ENCODE measurements around the gene INSYN2B.
"Not testable (repeated sequence)": the region's sequence is repeated elsewhere in the genome, so short reads cannot be mapped to it uniquely, and the experiment has no call there.

INSYN2B gene

DNA sequence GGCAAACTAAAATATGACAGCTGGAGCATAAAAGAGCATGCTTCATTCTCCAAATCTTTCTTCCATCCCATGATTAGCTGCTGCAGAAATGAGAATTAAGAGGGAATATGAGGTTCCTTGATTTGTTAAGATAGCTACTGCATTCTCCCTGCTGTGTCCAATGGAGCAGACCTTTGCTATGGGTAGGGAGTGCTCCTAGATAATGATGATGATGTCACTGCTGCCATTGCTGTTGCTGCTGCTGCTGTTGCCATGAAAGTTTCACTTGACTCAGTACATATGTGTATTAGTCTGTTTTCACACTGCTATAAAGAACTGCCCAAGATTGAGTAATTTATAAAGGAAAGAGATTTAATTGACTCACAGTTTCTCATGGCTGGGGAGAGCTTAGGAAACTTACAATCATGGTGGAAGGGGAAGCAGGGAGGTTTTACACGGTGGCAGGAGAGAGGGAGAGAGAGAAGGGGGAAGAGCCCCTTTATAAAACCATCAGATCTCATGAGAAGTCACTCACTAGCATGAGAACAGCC, 128.9 kb downstream of the INSYN2B start:
- no peak for DNase-seq (ENCODE audit: low read depth, low spot score)

DNA sequence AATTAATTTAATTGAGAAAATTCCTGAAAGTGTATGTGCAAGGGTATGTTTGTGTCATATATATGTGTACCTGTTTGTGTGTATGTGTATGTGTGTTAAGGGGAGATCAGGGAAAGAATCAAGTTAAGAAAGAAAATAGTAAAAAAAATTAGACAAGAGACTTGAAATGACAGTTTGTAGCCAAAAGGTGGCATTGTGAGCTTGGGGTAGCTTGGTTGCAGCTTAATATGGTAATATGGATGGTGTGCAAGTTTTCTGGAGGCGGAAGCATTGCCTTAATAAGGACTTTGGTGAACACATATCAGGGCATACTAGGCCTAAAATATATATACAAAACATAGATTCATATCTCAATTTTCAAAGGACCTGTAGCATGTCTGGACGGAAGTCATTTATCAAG, 129.9 kb downstream of the INSYN2B start:
- no peak for DNase-seq (ENCODE audit: low read depth, low spot score)

DNA sequence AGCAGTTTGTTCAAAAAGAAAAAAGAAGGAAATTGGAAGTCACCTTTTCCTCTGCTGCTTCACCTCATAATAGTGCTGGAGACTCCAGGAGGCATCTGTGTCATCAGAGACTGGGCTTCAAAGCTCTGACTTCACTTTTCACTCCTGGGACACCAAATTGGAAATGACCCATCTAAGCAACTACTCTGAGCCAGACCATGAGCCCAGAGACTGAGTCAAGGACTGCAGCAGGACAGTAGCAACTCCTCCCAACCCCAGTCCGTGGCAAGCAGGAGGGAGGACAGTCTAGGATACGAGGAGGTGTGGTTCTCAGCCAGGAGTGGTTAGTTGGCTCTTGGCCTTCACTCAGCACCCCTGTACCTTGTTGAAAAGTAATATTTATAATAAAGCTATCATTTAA, 131.5 kb downstream of the INSYN2B start:
- no peak for DNase-seq (ENCODE audit: low read depth, low spot score)

DNA sequence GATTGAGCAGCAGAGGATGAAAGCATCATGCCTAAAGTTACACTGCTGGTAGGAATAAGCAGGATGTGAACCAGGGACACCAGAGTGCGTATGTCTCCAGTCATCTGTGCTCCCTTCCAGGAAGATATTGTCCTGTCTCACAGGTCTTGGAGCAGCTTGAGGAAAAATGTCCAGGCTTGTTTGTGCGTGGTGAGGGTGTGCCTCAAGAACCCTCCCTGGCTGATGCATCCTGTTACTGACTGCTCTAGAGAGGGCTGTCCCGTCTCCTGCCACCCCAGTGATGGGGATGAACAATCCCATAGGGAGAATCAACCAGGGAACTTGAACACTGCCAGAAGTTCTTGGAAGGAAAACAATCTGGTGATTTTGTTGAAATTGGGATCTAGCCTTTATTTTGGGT, 132.0 kb downstream of the INSYN2B start:
- DNase-seq (ENCODE audit: low read depth, low spot score): no peak

DNA sequence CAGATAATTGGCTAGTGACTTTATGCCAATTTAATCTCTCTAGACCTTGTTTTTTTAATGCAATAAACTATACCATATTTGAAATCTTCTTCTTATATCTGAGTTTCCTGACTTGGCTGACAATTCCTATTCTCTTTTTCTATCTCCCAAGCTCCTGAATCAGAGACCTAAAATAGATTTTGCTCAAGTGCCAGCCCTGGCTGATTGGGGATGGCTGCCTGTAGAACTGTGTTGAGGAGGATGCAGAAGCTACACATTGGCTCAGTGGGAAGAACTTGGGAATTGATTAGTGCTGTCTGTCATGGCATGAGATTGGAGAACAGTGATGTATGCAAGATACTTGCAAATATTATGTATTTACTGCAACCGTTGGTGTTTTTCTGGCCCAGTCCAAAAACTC, 132.8 kb downstream of the INSYN2B start:
- no peak for DNase-seq (ENCODE audit: low read depth, low spot score)

DNA sequence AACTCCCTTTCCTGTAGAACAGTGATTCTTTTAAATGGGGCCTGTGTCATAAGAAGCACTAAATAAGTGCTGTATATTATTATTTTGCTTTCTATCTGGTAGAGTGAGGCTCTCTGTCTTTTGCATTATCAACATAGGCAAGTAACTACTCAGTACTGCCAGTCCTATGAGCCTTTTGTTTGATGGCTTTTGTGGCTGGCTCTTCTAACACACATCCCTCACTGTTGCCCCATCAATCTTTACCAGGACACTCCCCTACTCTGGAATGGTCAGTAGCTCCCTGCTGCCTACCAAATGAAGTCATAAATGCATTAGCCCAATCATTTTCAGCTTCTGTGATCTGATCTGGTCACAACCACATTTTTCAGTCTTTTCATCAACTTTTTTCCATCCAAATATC, 137.6 kb downstream of the INSYN2B start:
- no peak for DNase-seq (ENCODE audit: low read depth, low spot score)

DNA sequence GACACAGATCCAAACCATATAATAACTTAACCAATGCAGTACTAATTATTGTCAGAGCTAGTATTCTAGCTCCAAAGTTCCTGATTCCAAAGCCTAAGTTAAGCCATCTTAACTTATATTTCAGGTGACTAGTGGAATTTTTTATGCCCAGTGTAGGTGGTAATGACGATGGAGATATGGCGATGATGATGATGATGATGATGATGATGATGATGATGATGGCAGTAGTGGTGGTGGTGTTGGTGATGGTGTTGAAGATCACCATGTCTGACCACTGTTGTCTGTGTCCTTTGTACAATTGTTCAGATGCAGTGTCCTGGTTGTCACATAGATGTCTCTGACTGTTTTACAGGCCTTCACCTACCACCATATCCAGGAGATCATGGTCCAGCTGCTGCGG, 139.9 kb downstream of the INSYN2B start:
- no peak for DNase-seq (ENCODE audit: low read depth, low spot score)

DNA sequence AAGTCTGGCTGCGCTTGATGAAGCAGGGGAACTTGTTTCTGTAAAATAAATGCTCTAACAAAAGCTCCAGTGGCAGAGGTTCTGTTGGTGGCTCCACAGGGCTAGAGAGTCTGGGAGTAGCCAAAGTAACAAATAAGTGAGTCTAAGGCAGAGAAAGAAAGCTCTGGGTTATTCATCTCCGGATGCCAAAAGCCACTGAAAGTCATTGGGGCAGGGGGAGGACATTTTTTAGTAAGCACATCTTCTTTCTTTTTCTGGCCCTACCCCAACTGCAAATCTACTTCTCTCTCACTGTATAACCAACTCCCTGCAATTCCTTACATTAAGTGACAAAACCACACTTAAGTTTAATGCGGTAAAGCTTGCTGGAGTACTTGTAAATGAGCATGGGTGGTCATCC, 141.6 kb downstream of the INSYN2B start:
- no peak for DNase-seq (ENCODE audit: low read depth, low spot score)

DNA sequence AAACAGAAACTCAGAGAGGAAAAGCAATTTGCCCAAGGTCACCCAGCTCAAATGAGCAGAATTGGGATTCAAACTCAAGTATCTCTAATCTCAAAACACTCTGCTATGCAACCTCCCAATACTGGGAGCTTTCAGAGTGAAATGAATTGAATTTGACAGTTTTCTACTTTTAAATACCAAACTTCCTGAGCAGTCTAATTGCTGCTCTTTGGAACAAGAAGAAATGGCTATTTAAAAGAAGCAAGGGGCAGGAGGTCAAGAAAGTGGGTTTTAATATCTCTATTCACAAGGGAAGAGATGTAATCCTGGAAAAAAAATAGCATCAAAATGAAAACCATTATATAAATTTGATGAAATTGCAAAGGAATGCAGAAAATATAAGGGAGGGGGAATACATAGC, 142.6 kb downstream of the INSYN2B start:
- no peak for DNase-seq (ENCODE audit: low read depth, low spot score)

DNA sequence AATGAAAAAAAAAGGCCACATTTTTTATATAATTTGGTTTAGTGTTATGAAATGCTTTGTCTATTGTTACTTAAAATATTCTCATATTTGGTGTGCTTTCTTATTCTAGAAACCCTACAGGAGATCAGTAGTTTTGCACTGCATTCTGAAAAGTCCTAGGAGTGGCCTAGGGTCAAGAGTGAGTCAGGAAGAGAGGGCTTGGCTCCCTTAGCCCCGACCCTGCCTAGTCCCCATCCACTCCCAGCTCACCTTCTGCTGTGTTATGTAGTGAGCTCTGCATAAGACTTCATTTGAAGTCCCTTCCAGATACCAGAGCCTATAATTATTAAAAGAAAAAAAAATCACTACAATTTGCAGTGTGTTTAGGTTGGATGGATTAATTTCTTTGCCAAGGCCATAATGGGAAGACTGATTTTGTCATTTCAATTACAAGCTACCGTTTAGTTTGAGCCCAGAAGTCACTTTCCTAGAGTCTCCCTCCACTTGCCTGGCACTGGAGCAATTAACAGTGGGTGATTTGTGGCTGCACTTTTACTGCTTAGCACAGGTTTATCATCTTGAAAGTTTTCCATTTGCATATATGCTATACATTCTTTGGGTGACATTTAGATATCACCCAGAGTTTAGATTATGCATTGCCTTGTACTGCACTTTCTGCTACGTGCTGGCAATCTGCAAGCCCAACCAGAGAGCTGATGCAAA, 143.3 kb downstream of the INSYN2B start:
- no peak for DNase-seq (ENCODE audit: low read depth, low spot score)

DNA sequence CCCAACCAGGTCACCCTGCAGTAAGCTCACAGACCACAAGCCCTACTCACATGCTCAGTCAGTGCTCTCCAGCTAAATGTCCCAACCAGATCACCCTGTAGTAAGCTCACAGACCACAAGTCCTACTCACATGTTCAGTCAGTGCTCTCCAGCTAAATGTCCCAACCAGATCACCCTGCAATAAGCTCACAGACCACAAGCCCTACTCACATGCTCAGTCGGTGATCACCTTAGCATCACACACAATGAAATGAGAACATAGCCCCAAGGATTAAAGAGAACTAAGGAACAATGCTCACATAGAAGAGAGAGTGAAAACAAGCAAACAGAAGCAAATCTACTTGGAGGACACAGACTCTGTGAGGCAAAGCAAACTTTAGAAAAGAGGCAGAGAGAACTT, 145.8 kb downstream of the INSYN2B start:
- not testable (repeated sequence) for DNase-seq (ENCODE audit: low read depth, low spot score)

DNA sequence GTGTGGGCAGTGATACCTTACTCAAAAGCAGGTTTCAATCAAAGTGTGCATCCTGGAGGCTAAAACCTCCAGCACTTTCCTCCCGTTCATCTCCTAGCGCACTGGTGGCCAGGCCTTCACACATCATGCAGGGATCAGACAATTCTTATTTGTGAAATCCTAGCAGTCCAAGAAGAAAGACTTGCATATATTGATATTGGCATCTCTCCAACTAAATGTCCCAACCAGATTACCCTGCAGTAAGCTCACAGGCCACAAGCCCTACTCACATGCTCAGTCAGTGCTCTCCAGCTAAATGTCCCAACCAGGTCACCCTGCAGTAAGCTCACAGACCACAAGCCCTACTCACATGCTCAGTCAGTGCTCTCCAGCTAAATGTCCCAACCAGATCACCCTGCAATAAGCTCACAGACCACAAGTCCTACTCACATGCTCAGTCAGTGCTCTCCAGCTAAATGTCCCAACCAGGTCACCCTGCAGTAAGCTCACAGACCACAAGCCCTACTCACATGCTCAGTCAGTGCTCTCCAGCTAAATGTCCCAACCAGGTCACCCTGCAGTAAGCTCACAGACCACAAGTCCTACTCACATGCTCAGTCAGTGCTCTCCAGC, 146.5 kb downstream of the INSYN2B start:
- DNase-seq (ENCODE audit: low read depth, low spot score): peak; percentile 26

DNA sequence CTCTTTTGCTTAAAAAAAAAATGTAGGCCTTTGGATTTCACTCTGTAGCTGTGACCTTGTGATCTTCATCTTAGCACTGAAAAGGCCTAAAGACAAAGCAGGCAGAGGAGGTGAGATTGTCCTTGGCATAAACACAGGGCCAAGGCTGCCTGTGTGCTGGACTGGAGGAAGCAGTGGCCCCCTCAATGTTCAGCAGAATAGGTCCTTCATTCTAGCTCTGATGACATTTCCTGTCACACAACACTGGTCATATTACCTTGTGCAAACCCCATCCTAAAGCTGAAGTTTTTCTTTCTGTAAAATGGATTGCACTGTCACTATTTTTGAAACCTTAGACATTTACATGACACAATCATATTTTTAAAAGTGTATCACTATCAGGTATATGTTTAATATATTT, 147.4 kb downstream of the INSYN2B start:
- no peak for DNase-seq (ENCODE audit: low read depth, low spot score)

DNA sequence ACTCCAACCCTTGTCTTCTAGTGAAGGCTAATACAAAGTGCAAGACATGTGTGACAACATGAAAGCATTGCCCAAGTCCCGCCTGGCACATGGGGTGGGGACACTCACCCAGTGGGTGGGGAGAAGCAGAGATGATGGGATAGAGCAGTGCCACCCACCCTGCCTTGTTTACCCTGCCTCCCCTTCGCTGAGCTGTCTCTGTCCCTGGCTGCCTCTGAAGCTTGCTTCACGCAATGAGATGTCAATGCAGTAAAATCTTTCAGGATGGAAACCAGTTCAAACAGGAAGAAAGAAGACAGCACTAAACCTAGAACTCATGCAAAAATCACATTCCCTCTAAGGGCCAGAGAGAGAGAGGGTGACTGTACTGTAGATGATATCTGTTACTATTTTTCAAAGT, 148.0 kb downstream of the INSYN2B start:
- DNase-seq (ENCODE audit: low read depth, low spot score): no peak

DNA sequence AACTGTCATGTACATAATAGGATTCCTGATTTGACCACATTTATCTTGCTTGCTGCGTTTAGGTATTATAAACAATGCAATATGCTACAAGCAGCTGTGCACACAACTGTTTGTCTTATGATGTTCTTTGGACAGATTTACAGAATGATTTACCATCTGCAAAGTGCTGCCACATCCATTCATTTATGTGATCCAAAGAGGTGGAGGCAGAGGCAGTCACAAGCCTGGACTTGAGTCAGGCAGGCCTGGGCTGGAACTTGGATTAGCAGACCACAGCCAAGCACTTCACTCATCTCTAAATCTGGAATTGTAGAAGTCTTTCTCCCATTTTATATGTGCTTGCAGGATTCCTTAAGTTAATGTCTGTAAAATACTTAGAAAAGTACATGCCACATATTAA, 149.0 kb downstream of the INSYN2B start:
- no peak for DNase-seq (ENCODE audit: low read depth, low spot score)

DNA sequence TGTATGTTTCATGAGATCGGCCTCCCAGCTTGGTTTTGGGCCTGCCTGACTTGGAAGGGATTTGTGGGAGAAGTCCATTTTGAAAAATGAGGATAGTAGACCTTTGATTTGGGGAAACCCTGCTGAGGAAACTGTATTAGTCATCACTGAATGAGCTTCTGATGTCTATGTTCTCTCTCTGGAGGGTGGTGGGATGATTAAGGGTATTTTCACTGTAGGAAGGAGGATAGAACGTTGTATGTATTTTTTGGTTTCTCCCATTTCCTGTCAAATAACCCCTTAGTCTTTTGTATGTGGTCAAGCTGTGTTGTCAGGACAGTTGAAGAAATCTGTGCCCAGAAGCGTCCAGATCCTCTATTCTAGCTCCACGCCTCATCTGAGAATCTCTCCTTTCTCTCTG, 151.9 kb downstream of the INSYN2B start:
- DNase-seq (ENCODE audit: low read depth, low spot score): no peak

DNA sequence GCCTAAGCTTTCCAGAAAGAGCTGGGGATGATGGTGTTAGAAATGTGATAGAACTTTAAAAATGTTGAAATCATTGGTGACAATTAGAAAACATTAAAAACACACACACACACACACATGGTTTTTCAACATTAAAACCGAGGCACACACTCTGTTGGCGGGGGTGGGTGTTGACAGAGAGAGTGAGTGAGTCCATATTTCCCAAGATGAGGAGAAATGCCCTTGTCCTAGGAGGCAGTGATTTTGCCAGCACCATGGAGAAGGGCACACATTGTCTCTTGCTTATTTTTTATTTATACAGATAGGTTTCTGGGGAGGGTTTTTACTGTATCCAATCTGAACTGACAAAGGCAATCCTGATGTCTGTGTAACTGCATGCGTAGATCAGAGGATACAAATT, 152.5 kb downstream of the INSYN2B start:
- DNase-seq (ENCODE audit: low read depth, low spot score): no peak

DNA sequence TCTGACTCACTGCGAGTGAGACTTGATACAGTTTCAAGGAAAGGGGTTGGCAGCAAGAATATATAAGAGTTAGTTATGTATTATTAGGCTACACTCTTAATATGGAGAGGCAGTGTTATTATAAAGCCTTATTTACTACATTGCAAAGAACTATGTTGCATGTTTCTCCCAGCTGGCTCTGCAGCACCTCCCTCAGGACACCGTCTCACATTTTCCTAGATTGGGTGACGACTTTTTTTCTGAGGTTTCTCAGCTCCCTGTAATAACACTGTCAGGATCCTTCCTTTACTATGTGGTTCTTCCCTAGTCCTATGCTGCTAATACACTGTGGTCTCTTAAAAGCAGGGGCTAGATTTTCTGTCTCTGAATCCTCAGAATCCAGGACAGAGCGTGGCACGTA, 153.7 kb downstream of the INSYN2B start:
- DNase-seq (ENCODE audit: low read depth, low spot score): no peak

DNA sequence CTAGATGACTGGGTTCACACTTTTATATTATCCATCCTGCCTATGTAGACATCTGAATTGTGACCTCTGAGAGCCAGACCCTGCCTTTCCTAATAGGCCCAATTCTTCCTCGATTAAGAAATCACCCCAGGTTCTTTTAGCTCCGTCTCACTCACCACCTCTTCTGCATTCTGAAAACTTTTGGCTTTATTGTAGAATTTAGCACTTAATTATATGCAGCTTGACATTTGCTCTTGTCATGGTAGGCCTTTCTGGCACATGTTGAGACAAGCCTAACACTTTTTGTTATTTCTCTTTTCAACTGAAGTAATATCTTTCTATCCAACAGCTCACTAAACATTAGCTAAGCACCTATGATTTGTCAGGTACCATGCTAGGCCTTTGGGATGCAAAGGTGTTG, 163.3 kb downstream of the INSYN2B start:
- DNase-seq (ENCODE audit: low read depth, low spot score): no peak

DNA sequence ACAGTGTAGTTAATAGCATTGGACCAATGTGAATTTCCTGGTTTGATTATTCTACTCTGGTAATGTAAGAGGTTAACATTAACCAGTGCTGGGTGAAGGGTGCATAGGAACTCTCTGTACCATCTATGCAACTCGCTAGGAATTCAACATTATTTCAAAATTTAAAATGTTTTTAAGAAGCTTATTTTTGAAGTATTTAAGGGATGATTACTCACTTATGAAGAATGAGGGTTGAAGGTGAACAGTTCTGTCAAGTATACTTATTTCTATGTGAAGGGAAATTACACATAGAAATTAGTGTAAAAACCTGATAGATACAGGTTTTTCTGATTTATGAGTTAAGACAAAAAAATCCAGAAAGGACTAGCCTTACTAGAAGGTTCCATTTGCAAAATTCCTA, 165.8 kb downstream of the INSYN2B start:
- no peak for DNase-seq (ENCODE audit: low read depth, low spot score)

Data from smooth muscle cell of the brain vasculature (primary cell).